GM21367 (cell line): Measurements from ENCODE around the gene SYNE4.
"Not testable (repeated sequence)": the region's sequence is repeated elsewhere in the genome, so short reads cannot be mapped to it uniquely, and the experiment has no call there.

Experiments
- ATAC-seq: cut with Tn5 transposase; IDR thresholded peaks from one replicate; pipeline ENCODE4 v1.9.1; 2021; ENCODE audit not compliant: unreplicated experiment

The SYNE4 gene

GRCh38 chr19:35957411-35957810 is 51.2 kb downstream of the SYNE4 start:
- not testable (repeated sequence) for ATAC-seq

GRCh38 chr19:35955881-35956634 is 52.6 kb downstream of the SYNE4 start:
- no peak for ATAC-seq
